Chondrocyte (in vitro differentiated cells): ENCODE measurements around the gene SGMS1. TPM values are rescaled to one million over a fixed set of nuclear protein-coding genes. Genes with fewer than 3 reads are reported as not detected.
"Not testable (repeated sequence)": the region's sequence is repeated elsewhere in the genome, so short reads cannot be mapped to it uniquely, and the experiment has no call there.

ENCODE experiments used
- DNase-seq: peaks from one replicate; pipeline ENCODE4 v3.0.0; 2021; ENCODE audit warnings: mixed read lengths, low spot score
- H3K27ac Mint-ChIP-seq: one replicate; pipeline ENCODE4 v1.8.0; 2021; ENCODE audit warnings: mild to moderate bottlenecking, moderate library complexity, mixed read lengths; ENCODE audit not compliant: unreplicated experiment
- H3K27me3 Mint-ChIP-seq: 2 replicates; pipeline ENCODE4 v1.8.0; 2021; ENCODE audit warnings: low read depth, mixed read lengths
- H3K36me3 Mint-ChIP-seq: 2 replicates; pipeline ENCODE4 v1.8.0; 2021; ENCODE audit warnings: low read depth, mixed read lengths
- H3K4me1 Mint-ChIP-seq: 2 replicates; pipeline ENCODE4 v1.8.0; 2021; ENCODE audit warnings: low read depth, mild to moderate bottlenecking, mixed read lengths
- H3K4me3 Mint-ChIP-seq: one replicate; pipeline ENCODE4 v1.8.0; 2021; ENCODE audit warnings: mild to moderate bottlenecking, moderate library complexity, mixed read lengths; ENCODE audit not compliant: unreplicated experiment
- H3K9me3 Mint-ChIP-seq: 2 replicates; pipeline ENCODE4 v1.8.0; 2021; ENCODE audit warnings: low read depth, mixed read lengths
- total RNA-seq: library from RNA; stranded (reverse); gene quantifications from 3 replicates; pipeline ENCODE4 v1.2.1, GENCODE V29; 2021
- TF ChIP-seq, protein P1 (sequence below): fragments of 200-600 bp; sonication (generic); IDR thresholded peaks from 2 replicates; pipeline ENCODE4 v1.5.0; 2021; ENCODE audit warnings: antibody characterized with exemption, mild to moderate bottlenecking, moderate library complexity

Gene SGMS1
- total RNA-seq, 1 donor from 2014 or later = 27.1 TPM

DNA sequence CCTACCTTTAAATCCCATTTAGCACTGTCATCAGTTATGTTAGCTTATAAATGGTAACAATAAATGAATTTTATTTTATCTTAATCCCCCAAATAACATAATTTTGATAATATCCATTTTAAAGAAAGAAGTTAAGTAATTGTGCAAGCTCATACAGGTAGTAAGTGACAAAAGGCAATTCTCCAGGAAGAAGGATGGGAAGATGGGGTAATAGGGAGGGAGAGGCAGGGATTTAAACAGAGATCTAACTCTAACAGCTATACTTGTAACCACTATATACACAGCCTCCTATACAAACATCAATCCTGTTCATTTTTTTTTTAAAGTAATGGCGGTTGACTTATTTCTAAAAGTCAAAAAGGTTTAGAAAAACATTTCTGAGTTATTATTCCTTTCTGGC lies 119.4 kb downstream of the SGMS1 start:
- H3K4me1 Mint-ChIP-seq = peaks cover 23% of the 10 kb centered on the region
- H3K27ac Mint-ChIP-seq = no peak overlapping the region
- no peak overlapping the region for H3K4me3 Mint-ChIP-seq
- DNase-seq = no peak
- TF ChIP-seq, protein P1, sequence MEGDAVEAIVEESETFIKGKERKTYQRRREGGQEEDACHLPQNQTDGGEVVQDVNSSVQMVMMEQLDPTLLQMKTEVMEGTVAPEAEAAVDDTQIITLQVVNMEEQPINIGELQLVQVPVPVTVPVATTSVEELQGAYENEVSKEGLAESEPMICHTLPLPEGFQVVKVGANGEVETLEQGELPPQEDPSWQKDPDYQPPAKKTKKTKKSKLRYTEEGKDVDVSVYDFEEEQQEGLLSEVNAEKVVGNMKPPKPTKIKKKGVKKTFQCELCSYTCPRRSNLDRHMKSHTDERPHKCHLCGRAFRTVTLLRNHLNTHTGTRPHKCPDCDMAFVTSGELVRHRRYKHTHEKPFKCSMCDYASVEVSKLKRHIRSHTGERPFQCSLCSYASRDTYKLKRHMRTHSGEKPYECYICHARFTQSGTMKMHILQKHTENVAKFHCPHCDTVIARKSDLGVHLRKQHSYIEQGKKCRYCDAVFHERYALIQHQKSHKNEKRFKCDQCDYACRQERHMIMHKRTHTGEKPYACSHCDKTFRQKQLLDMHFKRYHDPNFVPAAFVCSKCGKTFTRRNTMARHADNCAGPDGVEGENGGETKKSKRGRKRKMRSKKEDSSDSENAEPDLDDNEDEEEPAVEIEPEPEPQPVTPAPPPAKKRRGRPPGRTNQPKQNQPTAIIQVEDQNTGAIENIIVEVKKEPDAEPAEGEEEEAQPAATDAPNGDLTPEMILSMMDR = no peak
- H3K9me3 Mint-ChIP-seq = no peaks in the 10 kb centered on the region
- H3K36me3 Mint-ChIP-seq = no peaks in the 10 kb centered on the region
- no peaks in the 10 kb centered on the region for H3K27me3 Mint-ChIP-seq

DNA sequence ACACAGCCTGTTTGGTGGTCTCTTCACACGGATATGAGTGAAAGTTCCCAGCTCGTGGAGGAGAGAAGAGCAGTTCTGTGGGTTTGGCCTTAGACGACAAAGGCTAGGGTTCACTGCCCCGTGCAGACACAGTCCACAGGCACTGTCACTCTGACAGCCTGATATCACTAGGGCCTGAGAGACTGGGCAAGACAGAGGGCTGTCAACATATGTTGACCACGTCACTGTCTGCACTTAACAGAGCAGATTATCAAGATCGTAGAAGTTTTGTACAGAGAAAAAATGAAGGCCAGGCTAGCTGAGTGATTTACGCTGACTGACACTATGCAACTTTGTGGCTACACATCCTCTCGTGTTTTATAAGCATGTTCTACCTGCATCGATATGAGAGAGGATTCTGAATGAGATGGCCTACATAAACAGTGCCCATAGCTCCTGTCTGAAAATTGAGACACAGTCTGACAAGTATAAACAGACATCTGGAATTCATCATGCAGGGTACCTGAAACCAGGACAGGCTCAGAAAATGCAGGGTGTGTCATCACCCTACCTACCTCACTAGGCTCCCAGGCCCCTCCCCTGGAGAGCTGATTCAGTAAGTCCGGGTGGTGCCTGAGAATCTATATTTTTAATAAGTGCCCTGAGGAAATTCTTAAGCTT lies 120.0 kb downstream of the SGMS1 start:
- Mint-ChIP-seq H3K27me3 (no peaks in the 10 kb centered on the region), H3K36me3 (no peaks in the 10 kb centered on the region), H3K9me3 (no peaks in the 10 kb centered on the region), H3K4me1 (peaks cover 19% of the 10 kb centered on the region), H3K4me3 (no peak overlapping the region), H3K27ac (no peak overlapping the region)
- TF ChIP-seq, protein P1 = no peak
- no peak for DNase-seq

GRCh38 chr10:50503156-50503555 lies 120.6 kb downstream of the SGMS1 start:
- peaks cover 25% of the 10 kb centered on the region for H3K4me1 Mint-ChIP-seq
- not testable (repeated sequence) for H3K4me3 Mint-ChIP-seq, H3K27me3 Mint-ChIP-seq, H3K36me3 Mint-ChIP-seq, H3K9me3 Mint-ChIP-seq, H3K27ac Mint-ChIP-seq, DNase-seq

DNA sequence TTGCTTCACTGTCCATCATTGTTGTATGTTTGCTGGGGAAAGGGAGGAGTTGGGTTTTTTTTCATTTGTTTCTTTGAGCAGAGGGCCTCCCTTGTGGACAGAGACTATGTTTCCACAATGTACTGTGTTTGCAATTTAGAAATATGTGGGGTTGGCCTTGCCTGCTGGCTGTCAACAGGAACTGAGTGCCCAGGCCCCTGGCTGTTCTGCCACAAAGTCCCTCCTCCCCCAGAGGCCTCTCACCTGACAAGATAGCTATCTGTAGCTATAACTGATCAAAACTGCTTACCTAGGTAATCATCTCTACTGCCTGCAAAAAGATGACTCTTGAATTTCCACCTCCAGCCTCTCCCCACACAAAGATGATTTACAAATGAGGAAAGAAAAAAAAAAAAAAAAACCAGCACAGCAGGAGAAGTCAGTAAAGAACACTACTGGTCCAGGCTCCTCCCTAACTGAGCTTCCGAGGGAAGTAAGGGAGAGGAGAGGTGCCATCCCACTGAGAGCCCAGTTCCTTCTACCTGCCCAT lies 121.8 kb downstream of the SGMS1 start:
- H3K4me1 Mint-ChIP-seq = peaks cover 37% of the 10 kb centered on the region
- H3K9me3 Mint-ChIP-seq = no peaks in the 10 kb centered on the region
- no peak overlapping the region for H3K4me3 Mint-ChIP-seq
- H3K27me3 Mint-ChIP-seq = no peaks in the 10 kb centered on the region
- H3K27ac Mint-ChIP-seq = peak overlapping the region; percentile 8
- no peak for DNase-seq
- no peaks in the 10 kb centered on the region for H3K36me3 Mint-ChIP-seq
- TF ChIP-seq, protein P1 = no peak

DNA sequence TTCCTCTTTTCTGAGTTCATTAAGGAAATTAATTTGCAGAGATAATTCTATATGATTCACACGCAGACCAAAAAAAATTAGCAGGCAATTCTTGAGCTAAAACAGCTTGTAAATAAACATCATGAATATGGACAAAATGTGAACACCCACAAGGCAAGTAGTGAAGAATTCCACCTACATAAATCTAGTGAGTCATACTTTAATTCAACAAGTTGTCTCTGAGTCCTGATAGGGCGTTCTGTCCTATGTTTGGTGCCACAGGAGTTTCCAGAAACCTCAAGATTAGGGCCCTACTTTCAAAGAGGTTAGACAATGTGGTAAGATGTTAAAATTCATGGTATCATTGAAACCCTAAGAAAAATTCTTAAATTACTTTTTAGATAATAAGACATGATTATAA lies 122.3 kb downstream of the SGMS1 start:
- peaks cover 40% of the 10 kb centered on the region for H3K4me1 Mint-ChIP-seq
- H3K27ac Mint-ChIP-seq = no peak overlapping the region
- H3K36me3 Mint-ChIP-seq = no peaks in the 10 kb centered on the region
- no peaks in the 10 kb centered on the region for H3K27me3 Mint-ChIP-seq
- no peak for DNase-seq
- TF ChIP-seq, protein P1 = no peak
- no peak overlapping the region for H3K4me3 Mint-ChIP-seq
- no peaks in the 10 kb centered on the region for H3K9me3 Mint-ChIP-seq

DNA sequence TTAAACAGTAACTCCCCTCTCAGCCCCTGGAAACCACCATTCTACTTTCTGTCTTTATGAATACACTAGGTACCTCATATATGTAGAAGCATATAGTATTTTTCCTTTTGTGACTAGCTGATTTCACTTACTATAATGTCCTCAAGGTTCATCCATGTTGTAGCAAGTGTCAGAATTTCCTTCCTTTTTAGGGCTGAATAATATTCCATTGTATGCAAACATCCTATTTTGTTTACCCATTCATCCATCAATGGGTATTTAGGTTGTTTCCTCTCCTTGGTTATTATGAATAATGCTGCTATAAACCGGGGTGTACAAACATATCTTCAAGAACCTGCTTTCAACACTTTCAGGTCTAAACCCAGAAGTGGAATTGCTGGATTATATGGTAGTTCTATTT lies 125.3 kb downstream of the SGMS1 start:
- Mint-ChIP-seq H3K36me3 (no peaks in the 10 kb centered on the region), H3K27ac (no peak overlapping the region), H3K4me3 (no peak overlapping the region), H3K27me3 (no peaks in the 10 kb centered on the region), H3K9me3 (no peaks in the 10 kb centered on the region), H3K4me1 (peaks cover 36% of the 10 kb centered on the region)
- DNase-seq = no peak
- TF ChIP-seq, protein P1 = no peak
